NCI-H2196 treated with DMSO at 0.1 percent for 48 hours (cell line): ENCODE results near the gene CMTM8.

Experiments used
- DNase-seq: peaks from one replicate; lab custom pipeline; 2025; ENCODE audit not compliant: unreplicated experiment; lab: John Stamatoyannopoulos, UW

Gene CMTM8

DNA sequence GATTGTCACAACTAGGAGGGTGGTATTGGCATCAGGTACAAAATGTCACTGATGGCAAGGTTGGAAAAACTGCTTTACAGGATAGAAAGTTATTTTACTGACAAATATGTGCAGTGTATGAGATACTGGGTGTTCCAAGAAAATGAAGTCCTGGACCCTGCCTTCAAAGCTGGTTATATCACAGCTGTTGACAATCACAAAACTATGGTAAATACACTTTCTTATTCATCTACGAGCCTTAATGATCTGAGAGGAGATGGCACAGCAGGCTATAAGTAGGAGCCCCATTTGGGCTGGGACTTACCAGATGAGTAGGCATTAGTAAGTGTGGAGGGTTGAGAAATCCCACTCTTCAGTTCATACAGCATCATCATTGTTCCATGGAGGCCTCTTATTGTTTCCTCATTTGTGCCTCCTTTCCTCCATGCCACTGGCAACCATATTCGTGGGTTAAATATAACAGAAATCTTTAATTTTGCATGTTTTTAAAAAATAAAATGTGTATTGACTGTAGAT lies 66.9 kb downstream of the CMTM8 start:
- no peak for DNase-seq

DNA sequence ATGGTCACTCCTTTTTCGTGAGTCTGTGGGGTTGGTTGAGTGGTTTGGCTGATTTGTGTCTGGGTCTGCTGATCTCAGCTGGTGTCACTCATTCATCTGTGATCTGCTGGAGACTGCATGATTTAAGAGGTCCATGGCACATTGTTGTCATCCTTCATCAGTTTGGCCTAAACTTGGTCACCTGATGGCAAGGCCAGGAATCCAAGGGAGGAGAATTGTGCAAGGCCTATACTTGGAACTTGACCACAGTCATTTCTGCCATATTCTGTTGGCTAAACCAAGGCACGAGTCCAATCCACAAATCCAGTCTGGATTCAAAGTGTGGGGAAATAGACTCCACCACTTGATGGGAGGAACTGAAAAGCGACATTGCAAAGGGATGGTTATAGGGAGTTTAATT lies 67.6 kb downstream of the CMTM8 start:
- no peak for DNase-seq

DNA sequence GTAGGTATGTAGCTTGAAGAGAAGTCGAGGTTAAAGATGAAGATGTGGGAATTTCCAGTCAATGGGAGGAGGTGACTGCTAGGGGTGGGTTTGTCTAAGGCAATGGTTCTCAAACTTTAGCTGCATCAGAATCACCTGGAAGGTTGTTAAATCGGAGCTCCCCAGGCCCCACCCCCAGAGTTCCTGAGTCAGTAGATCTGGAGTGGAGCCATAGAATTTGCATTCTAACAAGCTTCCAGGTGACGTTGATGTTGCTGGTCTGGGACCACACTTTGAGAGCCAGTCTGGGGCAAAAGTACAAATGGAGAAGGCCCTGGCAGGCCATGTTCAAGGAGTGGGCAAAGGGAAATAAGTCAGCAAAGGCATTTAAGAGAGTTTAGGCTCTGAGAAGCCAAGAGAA lies 69.1 kb downstream of the CMTM8 start:
- DNase-seq, result no peak

DNA sequence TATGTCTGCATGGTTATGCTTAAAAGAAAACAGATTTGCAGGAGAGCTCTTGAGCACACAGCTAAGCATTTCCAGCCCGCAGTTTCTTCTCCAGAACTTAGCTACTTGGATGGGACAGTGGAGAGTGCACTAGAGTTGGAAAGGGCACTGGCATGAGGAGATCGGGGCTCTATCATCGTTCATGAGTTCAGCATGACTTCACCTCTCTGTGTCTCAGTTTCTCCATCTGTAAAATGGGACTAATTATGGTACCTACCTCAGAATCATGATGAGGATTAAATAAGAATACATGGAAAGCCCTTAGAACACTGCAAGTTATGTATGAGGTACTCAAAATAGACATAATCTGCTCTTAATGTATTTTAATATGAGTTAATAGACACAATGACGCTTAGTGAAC lies 69.9 kb downstream of the CMTM8 start:
- no peak for DNase-seq

DNA sequence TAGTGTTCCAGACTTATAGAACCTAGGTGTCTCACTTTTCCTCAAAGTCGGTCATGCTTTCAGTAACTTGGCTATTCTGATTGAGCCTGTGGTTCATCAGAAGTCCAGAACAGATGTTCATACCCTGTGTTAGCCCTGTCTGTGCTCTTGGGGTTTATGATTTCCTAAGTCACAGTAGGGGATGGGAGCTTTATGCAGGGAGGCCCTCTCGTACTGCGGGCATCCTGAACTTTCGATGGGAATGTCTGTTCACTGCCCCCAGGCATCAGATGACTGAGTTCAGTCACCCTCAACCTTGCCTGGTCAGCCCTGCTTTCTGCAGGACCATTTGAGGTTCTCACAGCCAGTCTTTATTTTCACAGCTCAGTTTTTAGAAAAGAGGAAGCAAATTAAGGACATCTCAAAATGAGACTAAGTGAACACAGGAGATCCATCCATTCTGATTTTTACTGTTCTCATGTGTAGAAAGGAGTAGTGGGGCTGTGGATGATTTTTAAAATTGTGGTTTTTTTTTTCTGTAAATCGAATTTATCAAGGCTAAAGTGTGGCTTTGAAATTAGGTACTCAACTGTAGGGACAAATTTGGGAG lies 71.3 kb downstream of the CMTM8 start:
- no peak for DNase-seq

DNA sequence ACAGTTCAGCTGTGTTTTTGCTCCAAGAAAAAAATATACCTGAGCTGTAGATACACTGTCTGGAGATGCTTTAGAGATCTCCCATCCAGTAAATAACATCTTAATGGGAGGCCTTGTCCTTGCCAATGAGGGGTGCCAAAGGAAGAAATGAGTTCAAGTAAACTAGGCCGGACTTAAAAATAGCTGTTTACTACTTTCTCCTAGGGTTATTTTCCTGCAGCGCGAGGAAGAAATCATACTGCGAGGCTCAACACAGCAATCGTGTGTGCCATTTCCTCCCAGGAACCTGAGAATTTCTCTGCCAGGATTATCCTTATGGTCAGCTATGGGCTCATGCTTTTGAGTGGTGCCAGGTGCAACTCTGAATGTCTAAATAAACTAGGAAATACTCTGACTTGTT lies 71.9 kb downstream of the CMTM8 start:
- no peak for DNase-seq

DNA sequence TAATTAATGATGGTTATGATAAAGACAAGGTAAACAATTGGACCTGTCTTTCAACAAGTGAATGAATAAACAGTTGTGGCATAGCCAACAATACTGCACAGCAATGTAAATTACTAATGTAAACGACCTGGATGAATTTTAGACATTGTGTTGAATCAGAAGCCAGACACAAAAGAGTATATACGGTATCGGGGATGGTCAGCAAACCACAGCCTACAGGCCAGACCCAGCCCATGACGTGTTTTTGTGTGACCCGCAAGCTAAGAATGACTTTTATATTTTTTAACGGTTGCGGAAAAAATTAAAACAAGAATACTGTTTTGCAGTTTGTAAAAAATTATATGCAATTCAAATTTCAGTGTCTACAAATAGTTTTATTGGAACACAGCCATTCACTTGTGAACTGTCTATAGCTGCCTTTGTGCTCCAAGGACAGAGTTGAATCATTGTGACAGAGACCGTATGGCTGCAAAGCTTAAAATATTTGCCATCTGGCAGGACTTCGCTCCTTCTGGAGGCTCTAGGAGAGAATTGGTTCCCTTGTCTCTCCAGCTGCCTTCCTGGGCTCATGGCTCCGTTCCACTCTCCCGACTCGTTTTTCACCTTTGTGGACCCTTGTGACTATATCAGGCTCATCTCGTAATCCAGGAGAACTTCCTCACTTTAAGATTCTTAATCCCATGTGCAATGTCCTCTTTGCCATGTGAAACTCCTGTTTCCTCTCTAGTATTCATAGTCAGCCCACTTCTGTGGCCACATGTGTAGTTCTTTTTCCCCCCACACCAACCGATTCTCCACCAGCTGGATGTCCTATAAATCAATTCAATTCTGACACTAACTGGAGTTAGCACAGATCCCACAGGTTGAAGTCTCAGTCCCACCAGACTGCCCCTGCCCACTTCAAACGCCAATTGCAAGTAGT lies 72.7 kb downstream of the CMTM8 start:
- no peak for DNase-seq

DNA sequence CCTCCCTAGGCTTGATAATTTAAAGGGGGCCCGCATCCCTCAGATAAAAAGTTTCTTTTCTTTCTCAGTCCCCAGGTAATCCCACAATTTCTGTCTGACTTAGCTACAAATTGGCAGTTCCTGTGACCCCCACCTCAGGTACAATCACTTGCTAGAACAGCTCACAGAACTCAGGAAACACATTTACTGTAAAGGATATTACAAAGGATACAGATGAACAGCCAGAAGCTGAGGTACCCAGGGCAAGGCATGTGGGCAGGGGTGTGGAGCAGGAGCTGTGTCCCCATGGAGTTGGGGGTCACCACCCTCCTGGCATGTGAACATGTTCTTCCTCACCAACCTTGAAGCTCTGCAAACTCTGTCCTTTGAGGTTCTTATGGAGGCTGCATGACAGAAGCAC lies 73.8 kb downstream of the CMTM8 start:
- no peak for DNase-seq

DNA sequence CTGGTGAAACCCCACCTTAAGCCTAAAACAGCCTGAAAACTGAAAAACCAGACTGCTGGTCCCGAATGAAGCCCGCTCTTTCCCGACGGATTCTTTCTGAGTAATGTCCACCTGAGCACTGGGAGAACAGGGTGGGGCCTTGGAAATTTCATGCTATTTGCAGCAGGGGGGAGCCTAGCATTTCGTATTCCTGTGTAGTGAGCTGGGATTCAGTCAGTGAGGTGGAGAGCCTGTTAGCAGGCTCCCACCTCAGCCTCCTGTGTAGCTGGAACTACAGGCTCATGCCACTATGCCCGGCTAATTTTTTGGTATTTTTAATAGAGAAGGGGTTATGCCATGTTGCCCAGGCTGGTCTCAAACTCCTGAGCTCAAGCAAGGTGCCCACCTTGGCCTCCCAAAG lies 74.7 kb downstream of the CMTM8 start:
- DNase-seq, result no peak

DNA sequence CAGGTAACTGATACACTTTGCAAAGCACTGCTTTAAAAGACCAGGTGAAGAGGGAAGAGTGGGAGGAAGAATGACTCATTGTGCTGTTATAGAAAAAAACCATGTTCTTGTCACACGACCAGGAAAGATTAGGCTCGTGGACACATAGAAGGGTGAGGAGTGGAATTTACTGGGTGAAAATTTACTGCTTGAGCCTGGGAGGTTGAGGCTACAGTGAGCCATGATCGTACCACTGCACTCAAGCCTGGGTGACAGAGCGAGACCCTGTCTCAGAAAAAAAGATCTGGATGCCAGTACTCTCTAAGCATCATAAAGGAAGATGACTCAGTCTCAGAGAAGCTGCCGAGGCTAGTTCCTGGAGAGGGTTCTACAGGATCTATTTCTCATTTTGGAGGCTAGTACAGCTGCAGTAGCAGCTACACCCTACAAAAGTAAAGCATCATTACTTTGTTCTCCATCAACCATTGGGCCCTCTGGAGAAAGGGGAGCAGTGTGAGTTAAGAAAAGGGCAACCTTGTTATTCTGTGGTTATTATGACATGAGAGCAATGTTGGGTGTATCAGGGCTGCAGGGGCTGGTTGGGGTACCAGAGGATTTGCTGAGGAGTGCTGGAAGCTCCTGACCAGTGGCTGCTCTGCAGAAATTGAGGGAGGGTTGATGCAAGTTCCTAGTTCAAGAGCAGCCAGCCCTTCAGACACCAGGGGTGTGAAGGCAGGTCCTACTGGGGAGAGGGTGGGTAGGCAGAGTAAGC lies 75.4 kb downstream of the CMTM8 start:
- DNase-seq, result no peak

DNA sequence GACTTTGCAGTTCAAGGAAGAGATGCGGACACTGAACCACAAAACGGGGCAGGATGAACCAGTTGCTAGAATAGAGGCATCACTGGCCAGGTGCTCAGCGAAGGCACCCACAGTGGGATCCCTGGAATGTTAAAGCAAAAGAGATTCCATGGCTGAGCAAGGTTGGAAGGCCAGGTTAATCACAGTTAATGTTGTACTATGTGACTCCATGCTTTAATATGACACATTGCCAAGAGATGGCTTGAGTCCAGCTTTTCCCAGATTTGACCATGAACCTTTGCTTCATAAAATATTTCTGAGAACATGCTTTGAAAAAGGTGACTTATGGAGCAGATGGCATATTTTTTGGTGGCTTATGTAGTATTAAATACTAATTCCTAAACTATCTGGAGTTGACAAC lies 77.0 kb downstream of the CMTM8 start:
- DNase-seq, result no peak

DNA sequence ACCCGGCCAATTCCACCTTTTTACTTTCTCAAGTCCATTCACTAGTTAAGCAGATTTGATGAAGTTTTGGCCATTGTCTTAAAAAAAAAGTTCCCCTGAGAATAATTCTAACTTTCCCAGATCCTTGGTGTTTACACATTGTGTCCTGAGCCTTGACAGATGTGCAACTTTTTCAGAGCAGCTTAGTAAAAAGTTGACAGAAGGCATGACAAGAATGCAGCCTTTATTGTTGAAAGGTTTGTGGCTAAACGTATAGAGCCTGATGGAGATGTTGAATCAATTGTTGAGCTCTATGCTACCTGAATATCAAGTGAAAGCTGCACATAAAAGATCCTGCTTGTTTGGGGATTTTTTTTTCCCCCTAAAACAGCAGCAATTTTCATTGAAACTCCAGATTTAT lies 77.8 kb downstream of the CMTM8 start:
- no peak for DNase-seq

DNA sequence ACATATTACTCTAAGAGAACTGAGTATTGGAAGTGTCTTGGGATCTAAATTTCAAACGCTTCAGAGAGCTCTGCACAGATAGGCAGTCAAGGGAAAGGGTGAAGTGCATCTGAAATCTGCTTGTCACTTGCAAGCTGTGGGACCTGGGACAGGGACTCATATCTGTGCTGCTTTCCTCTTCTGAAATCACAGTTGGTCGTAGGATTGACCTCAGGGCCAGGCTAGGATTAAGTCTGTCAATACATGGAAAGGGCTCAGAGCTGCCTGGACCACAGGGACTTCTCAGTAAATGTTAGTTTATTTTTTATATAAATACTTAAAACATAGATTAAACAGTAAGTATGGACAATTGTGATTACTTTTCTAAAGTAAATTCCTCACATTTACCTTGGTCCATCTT lies 78.5 kb downstream of the CMTM8 start:
- no peak for DNase-seq

DNA sequence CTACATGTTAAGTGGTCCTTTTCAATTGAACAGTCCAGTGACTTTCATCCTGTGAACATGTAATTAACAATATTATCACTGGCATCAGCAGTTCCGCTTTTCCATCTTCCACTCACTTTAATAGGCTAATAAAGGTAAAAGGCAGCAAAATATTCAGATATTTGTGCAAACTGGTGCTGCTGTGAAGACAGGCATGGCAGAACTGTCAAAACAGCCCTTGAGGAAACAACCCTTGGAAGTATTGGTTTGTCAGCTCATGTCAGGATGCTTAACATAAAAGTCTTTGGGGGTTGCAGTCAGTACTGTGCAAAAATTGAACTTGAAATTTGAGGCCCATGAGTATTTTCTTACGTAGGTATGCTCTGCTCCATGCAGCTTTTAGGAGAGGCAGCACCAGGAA lies 81.1 kb downstream of the CMTM8 start:
- no peak for DNase-seq

DNA sequence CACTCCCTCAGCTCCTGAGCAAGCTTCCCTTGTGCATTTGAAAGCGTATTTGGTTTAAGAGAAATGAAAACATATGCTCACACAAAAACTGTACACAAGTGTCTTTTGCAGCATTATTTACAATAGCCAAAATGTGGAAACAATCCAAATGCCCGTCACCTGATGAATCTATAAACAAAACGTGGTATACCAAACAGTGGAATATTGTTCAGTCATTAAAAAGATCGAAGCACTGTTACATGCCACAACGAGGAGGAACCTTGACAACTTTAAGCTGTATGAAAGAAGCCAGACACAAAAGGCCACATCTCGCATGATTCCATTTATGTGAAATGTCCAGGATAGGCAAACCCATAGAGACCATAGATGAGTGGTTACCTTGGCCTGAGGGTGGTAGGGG lies 81.6 kb downstream of the CMTM8 start:
- no peak for DNase-seq

DNA sequence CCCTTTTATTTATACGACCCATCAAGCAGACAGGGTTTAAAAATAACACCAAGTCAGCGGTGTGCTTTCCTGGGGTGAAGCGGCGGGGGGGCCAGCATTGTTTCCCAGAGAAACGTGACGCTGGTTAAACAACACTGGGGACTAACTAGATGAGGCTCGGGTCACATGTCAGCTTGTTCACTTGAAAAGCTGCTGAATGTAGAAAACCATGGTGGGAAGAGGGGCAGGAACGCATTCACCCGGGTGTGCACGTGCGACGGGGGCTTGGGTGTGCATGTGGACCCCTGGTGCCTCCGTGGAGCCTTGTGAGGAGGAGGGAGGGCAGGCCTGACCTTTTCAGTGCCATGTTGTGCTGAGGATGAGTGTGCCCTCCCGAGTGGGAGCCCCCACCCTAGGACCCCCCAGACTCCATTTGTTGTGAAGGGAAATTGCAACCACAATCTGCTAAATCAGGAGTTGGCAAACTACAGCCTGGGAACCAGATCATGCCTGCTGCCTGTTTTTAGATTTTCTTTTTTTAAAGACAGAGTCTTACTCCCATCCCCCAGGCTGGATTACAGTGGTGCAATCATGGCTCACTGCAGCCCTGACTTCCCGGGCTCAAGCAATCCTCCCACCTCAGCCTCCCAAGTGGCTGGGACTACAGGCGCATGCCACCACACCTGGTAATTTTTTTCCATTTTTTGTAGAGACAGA lies 82.8 kb downstream of the CMTM8 start:
- DNase-seq, result no peak

DNA sequence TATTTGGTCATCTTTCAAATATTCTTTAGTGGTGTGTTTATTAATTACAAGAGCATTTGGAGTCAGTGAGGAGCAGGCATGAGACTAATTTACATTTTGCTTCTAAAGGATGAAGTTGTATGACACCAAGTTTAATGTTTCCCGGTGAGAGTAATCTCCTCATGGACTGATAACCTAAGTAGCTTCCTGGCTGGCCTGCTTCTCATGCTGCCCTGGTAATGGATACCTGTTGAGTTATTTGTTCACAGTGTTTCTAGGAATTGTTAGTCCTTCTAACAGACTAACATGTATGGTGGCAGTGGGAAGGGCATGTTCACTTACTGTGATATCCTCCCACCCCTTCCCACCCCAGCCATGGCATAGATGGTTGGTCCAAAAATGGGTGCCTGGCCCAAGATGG lies 83.8 kb downstream of the CMTM8 start:
- no peak for DNase-seq

DNA sequence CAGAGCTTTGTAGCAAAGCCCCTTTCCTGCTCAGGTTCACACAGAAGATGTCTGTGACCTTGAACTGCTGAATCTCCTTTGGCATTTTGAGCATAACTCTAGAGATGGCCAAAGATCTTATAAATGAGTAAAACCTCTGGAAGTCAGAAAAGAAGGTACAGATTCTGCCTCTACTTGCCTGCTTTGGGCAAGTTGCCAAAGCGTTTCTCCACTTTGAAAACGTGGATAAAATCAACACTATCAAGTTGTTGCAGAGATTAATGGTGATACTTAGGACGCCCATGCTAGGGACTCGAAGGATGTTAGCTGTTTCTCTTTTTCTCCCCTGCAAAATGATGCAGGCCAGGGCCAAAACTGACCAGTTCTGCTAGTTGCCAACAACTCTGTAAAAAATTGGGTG lies 85.1 kb downstream of the CMTM8 start:
- no peak for DNase-seq

DNA sequence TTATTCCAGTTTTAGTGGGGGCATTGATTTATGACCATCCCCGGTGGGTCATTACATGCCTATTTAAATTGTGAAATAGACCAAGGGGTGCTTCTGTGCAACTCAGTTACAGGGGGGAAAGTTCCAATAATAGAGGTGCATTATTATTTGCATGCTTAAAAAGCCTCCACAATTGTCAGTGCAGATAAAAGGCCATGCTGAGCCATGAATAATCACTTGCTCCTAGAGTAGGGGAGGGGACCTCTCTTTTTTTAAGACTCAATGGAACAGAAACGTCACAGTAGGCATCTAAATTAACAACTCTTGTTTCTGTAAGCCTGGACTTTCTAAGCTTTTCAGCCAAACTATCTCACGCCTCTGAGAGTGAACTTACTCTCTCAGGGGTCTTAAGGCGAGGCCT lies 86.7 kb downstream of the CMTM8 start:
- DNase-seq, result no peak

DNA sequence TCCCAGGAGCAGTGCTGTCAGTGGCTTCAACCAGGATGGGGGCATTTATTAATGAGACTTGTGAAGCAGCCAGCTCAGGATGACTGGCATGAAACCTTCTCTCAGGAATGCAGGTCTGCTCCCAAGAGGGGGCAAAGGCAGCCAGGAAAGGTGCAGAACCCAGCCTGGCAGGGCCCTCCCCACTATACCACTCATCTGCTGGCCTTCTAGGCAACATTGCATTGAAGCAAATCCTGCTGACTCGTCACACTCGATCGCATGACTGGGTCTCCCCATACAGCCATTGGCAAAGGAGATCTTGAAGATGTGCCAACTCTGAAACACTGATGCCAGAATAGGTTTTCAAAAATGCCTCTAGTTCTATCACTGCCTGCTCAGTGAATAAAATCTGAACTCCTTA lies 87.4 kb downstream of the CMTM8 start:
- DNase-seq, result no peak

DNA sequence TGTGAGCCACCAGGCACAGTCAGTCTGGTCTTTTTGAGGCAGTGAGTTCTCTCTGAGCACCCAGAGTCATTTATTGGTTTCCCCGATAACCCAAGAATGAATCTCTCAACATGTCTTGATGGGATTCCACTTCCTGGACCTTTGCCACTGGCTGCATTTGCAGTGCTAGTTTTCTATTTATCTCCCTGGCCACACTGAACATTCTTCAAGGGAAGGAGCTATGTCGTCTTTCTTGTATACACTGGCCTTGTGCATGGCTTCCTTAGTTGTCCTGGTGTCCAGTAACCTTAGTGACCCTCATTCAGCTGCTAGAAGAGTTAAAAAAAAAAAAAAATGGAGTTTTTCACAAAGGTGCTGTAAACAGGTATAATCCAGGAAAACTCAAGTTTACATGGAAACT lies 88.3 kb downstream of the CMTM8 start:
- no peak for DNase-seq
